Hindlimb muscle (tissue), 1 donor: ENCODE measurements around the gene IL4I1. TPM values are rescaled to one million over a fixed set of nuclear protein-coding genes. Genes with fewer than 3 reads are reported as not detected.

Experiments used
- DNase-seq: peaks from one replicate; pipeline ENCODE4 v3.0.0-alpha.2; 2013
- polyA plus RNA-seq: library from polyadenylated mRNA; unstranded; fragments of 120-200 nt; gene quantifications from one replicate; pipeline ENCODE4 v1.2.1, GENCODE V29; 2013; ENCODE audit not compliant: insufficient read length

IL4I1 gene
- polyA plus RNA-seq, 1 donor = 1.8 TPM

- DNase-seq = no peak
Measured at GRCh38 chr19:49862391-49863253, 34.1 kb downstream of the IL4I1 start.

DNA sequence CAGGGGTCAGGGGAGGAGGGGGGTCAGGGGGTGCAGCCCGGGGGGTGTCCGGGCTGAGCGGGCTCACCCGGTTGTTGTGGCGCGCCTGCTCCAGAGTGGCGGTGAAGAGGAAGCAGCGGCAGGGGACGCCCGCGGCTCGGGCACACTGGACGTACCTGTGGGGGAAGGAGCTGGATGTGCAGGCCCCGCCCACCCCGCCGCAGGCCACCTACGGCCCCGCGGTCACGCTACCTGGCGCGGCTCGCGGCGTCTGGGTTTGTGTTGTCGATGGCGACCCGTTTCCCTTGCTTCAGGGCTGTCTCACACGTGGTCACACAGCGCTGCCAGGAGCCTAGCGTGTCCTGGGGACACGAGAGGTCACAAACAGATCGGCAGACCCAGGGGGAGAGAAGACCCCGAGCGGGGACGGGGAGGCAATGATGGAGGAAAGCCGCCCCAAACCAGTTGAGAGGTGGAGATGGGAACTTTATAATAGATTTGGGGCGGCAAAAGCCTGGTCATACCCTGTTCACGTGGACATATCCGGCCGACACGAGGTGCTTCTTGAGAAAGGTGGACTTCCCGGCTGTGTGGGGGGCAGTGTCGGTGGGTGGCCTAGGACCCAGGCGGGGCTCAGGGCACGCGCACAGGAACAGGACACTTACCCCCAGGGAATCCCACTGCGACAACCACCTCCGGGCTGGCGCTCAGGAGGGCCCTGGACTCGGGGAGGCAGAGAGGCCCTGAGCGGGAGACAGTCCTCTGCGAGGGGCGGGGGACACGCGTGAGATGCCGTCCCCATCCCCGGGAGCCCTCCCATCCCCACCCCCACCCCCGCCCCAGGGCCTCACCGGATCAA, 34.9 kb downstream of the IL4I1 start:
- DNase-seq = no peak

- no peak for DNase-seq
Measured at GRCh38 chr19:49861107-49861506, 35.6 kb downstream of the IL4I1 start.

DNA sequence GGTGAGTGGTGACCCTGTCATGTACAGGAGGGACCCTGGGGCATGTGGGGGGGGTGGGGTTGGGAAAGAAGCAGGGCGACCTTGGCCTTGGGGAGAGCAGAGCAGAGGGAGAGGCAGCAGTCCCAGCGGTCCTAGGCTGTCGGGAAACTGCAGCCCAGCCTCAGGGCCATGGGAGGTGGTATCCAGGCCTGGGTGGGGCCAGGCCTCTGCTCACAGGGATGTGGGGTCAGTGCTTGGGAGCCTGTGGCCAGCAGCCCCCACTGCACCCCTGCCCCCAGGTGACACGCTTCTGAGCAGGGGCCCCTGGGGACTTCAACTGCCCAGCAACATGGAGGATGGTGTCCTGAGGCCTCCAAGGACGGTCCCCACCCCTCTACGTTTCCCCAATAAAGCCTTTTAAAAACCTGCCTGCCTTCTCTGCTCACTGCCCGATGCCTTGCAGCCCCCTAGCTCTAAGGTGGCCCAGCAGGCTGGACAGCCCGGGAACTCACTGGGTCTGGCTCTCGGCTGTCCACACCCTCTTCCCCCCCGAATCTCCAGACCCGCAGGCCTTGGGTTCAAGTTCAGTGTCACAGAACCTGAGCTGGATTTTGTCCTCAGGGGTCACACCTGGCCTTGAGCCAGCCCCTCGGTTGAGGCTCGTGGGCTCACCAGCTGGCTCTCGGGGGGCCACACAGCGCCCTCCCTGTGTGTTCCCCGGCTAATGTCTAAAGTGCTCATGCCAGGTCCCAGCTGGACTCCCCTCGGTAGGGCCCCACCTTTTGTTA, 36.2 kb downstream of the IL4I1 start:
- DNase-seq = no peak

DNA sequence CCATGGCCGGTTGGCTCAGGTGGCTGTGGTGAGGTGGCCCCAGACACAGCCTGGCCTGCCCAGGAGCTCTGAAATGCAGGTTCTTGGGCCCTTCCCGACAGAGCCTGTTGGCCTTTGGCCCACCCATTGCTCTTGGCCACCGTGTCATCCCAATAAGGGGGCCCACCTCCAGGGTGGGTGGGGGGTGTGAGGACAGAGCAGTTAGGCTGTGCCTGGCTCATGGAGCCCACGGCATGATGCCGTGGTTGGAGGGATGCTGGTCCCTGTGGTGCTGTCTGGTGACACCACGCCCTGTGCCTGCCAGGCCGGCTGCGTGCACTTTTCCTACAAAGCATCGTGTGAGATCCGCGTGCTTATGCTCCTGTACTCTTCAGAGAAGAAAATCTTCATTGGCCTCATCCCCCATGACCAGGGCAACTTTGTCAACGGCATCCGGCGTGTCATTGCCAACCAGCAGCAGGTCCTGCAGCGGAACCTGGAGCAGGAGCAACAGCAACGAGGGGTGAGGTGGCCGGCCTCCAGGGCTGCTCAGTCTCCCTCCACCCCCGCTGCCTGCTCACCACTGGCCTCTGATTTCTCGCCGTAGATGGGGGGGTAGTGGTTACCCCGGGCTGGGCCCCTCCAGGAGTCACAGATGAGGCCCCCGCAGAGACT, 36.9 kb downstream of the IL4I1 start:
- no peak for DNase-seq

DNA sequence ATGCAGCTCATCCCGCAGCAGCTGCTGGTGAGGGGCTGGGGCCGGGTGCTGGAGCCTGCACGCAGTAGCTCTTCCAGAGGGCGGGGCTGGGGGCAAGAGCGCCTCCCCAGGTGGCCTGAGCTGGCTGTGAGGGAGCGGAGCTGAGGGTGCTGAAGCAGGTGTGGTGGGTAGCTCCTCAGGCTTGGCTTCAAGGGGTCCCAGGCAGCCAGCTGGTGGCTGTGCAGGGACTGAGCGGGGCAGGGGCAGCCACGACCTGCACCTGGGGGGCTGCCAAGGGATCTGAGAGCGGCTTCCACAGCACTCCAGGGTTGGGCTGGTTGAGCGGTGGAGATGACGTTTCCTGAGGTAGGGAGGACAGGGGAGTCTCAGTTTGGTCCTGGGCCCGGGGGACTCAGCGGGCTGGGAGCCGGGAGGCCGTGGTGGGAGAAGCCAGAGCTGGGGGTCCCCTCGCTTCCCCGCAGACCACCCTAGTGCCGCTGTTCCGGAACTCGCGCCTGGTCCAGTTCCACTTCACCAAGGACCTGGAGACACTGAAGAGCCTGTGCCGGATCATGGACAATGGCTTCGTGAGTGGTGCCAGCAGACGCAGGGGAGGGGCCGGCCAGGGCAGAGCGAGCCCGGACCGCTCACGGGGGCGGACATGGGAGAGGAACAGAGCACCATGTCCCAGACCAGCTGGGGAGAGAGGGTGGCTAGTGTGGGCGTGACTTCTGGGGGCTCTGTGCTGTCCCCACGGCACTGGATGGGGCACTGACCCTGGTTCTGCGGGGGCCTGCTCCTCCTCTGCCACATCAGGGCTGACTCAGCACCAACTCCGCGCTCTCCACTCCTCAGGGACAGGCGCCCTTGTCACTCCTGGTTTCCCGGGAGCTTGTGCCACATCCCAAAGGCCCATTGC, 38.4 kb downstream of the IL4I1 start:
- no peak for DNase-seq

DNA sequence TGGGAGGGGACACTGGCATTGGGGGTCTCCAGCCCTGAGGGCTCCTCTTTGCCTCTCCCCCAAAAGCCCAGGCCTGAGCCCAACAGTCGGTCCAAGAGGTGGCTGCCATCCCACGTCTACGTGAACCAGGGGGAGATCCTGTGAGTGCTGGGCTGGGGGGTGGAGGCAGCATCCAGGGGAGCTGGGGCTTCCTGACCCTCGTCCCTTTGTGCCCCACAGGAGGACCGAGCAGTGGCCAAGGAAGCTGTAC, 38.9 kb downstream of the IL4I1 start:
- DNase-seq = no peak

- no peak for DNase-seq
Measured at GRCh38 chr19:49857061-49857837, 39.4 kb downstream of the IL4I1 start.

DNA sequence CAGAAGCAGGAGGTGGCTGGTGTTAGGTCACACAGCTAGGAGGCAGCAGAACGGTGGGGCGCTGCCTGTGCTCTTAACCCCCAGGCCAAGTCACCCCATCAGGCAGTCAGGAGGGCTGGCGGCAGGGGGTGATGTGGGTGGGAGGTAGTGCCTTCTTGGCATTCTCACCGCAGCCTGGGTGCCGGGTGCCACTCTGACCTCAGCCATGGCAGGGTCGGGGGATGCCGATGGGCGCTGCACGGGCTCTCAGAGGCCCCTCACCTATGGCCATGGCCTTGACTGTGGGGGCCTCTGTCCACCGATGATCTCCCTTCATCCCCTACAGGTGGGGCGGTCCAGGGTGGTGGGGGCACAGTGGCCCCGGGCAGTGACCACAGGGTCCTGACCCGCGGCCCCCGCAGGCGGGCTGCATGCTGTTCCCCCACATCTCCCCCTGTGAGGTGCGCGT, 40.1 kb downstream of the IL4I1 start:
- DNase-seq = no peak

DNA sequence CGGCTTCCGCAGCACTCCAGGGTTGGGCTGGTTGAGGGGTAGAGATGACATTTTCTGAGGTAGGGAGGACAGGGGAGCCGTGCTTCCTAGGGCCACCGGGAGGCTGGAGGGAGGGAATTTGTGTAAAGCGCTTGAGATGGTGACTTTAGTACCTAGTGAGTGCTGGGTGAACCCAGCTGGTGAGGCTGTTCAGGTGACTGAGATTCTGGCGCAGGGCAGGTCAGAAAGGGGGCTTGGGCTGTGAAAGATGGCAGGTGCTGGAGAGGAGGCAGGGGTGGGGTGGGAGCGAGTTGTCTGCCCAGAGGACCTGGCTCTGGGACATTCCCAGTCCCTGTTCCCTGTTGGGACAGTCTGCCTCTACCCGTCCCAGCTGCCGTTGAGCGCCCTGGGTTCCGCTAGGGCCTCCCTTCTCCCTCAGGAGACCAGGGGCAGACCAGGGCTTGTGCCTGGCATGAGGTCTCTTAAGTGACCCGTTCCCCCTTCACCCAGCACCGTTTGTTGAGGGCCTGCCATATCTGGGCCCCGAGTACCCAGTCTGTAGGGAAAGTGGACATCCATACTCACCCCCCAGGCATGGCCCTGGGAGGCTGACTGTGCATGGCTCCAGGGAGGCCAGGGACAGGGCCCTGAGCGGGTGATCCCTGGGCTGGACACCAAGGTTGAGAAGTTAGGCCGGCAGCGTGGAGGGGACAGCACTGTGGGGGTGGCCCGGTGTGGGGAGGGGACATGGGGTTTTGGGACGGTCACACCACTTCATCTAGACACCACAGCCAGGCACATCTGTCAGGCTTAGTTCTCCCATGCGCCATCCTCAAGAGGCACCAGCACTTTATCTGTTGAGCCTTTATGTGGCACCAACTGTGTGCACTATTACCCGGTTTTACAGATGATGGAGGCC, 40.8 kb downstream of the IL4I1 start:
- no peak for DNase-seq

- no peak for DNase-seq
Measured at GRCh38 chr19:49855277-49855675, 41.4 kb downstream of the IL4I1 start.

DNA sequence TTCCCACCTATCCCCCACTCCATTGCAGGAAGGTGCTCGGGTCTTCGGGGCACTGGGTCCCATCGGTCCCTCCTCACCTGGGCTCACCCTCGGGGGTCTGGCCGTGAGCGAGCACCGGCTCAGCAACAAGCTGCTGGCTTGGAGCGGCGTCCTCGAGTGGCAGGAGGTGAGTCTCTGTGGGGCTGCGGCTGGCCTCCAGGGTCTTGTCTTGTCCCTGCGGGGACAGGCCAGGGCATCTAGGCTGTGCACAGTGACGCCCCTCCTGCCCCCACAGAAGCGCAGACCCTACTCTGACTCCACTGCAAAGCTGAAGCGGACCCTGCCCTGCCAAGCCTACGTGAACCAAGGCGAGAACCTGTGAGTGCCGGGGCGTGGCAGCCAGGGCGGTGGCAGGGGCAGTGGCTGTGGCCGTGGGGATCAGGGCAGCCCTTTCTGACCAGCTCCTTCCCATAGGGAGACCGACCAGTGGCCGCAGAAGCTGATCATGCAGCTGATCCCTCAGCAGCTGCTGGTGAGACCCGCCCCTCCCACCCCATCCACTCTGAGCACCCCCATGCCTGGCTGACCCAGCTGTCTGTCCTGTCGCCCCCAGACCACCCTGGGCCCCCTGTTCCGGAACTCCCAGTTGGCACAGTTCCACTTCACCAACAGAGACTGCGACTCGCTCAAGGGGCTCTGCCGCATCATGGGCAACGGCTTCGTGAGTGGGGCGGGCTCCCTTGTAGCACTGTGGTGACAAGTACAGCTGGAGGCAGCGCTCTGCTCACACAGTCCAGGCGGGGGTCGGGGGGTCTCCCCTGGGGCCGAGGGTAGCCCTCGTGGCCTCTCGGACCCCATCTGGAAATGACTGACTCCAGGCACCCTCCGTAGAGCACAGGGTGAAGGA, 42.1 kb downstream of the IL4I1 start:
- no peak for DNase-seq

DNA sequence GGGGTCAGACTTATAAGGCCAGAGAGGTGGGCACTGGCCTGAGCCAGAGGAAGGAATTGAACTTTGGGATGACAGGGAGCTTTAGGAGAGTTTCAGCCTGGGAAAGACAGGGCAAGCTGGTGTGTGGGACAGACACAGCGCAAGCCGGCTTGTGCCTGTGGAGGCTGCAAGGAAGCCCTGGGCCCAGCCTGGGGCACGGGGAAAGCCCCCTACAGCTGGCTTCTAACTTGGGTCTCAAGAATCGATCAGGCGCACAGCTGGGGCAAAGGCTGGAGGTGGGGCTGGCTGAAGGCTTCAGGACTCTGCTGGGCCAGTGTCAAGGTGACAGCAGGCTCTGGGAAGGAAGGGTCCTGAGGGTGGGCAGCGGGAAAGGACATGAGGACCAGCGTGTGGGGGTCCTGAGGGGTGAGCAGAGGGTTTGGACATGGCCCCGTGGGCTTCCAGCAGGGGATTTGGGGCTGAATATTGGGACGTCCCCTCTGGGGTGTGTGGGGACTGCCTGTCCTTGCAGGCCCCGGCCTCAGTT, 42.8 kb downstream of the IL4I1 start:
- no peak for DNase-seq

DNA sequence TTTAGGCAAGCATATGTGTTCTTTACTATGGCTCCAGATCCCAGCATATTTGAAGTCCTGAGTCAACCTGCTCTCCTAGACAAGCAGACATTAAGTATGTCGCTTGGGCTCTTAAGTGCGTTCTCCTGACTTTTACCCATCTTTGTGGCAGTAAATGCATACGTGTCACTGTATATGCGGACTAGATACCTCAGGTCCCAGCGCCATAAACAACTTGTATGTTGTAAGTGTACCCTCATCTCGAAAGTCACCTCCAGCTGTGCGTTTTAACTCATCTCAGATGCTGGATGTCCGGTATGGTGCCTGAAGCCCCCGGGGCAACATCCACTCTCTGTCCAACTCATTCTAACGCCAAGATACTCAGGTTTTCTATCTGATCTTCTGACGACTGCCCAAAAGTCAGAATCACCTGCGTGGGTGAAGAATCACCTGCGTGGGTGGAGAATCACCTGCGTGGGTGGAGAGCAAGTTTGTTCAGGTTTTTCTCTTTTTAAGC, 44.0 kb downstream of the IL4I1 start:
- DNase-seq = no peak

- peak; percentile 46 for DNase-seq
Measured at GRCh38 chr19:49851456-49852259, 45.0 kb downstream of the IL4I1 start.

- DNase-seq = peak; percentile 91
Measured at GRCh38 chr19:49850487-49851342, 46.0 kb downstream of the IL4I1 start, which contains the start of gene PTOV1. Gene PTOV1, plus strand, starts transcription at chr19:49851159.
